Natural killer cell (primary cell): ENCODE results near the gene HS3ST2. TPM values are rescaled to one million over a fixed set of nuclear protein-coding genes. Genes with fewer than 3 reads are reported as not detected.

Source experiments
- ATAC-seq, 3 donors: fragments of 150-1000 bp in 2 of 3; fragments of 200-7000 bp in 1 of 3; cut with Tn5 transposase; 1 replicate in 1 of 3; 2 replicates in 2 of 3; pipeline ENCODE4 v1.10.0; 2021; ENCODE audit warnings: mild to moderate bottlenecking in 2 of 3, moderate library complexity in 2 of 3
- DNase-seq, 2 donors: peaks; one replicate each; pipeline versions ENCODE4 v3.0.0 to v3.0.0-alpha.2; 2013 to 2021; ENCODE audit warnings: mixed read lengths in 1 of 2
- H3K27ac ChIP-seq: one replicate; pipeline ENCODE4 v1.5.1; 2013; ENCODE audit warnings: mild to moderate bottlenecking, low read length
- H3K27me3 ChIP-seq: one replicate; pipeline ENCODE4 v1.6.1; 2013; ENCODE audit warnings: low read length; ENCODE audit not compliant: control insufficient read depth, insufficient read depth
- H3K36me3 ChIP-seq: one replicate; pipeline ENCODE4 v1.6.1; 2013; ENCODE audit warnings: low read length; ENCODE audit not compliant: control insufficient read depth, insufficient read depth
- H3K4me1 ChIP-seq: one replicate; pipeline ENCODE4 v1.6.1; 2013; ENCODE audit warnings: low read length; ENCODE audit not compliant: control insufficient read depth, insufficient read depth
- H3K4me3 ChIP-seq: one replicate; pipeline ENCODE4 v1.5.1; 2013; ENCODE audit warnings: low read length
- H3K9me3 ChIP-seq: one replicate; pipeline ENCODE4 v1.6.1; 2013; ENCODE audit warnings: low read length; ENCODE audit not compliant: control insufficient read depth, insufficient read depth
- H3K27ac Mint-ChIP-seq, 2 donors: one replicate each; pipeline ENCODE4 v1.8.0; 2022; ENCODE audit warnings: mild to moderate bottlenecking in 2 of 2, mixed read lengths in 2 of 2, moderate library complexity in 1 of 2
- H3K27me3 Mint-ChIP-seq, 2 donors: one replicate each; pipeline ENCODE4 v1.8.0; 2022; ENCODE audit warnings: low read depth in 2 of 2, mixed read lengths in 2 of 2
- H3K36me3 Mint-ChIP-seq: one replicate; pipeline ENCODE4 v1.8.0; 2022; ENCODE audit warnings: mixed read lengths
- H3K4me1 Mint-ChIP-seq, 2 donors: one replicate each; pipeline ENCODE4 v1.8.0; 2022; ENCODE audit warnings: mixed read lengths in 2 of 2
- H3K4me3 Mint-ChIP-seq: one replicate; pipeline ENCODE4 v1.8.0; 2022; ENCODE audit warnings: mild to moderate bottlenecking, moderate library complexity, mixed read lengths
- H3K9me3 Mint-ChIP-seq, 2 donors: one replicate each; pipeline ENCODE4 v1.8.0; 2022; ENCODE audit warnings: mixed read lengths in 2 of 2
- WGBS: methylation state at CpG from one replicate; pipeline ENCODE4 v1.1.7; 2013; ENCODE audit warnings: missing lambda C conversion rate; ENCODE audit not compliant: insufficient coverage; 5-methylcytosine and 5-hydroxymethylcytosine counted together
- intact Hi-C: fragments of 100-400 bp; cut with micrococcal nuclease; formaldehyde crosslinking; loops from one replicate; pipeline ENCODE4 v1.14.2; 2022
- total RNA-seq, 4 donors: library from RNA; stranded (reverse); fragments of 120-200 nt in 1 of 4; gene quantifications; one replicate each; pipeline versions ENCODE4 v1.2.3 to v1.2.4, GENCODE V29; 2013 to 2022
- TF ChIP-seq, protein P1 (sequence below): fragments of 200-600 bp; IDR thresholded peaks from one replicate; pipeline ENCODE4 v1.8.0; 2022; ENCODE audit warnings: antibody characterized with exemption

The HS3ST2 gene
- total RNA-seq, 3 donors from 2014 or later (not counting 1 experiment from before 2014, with no cell fraction given): not detected

DNA sequence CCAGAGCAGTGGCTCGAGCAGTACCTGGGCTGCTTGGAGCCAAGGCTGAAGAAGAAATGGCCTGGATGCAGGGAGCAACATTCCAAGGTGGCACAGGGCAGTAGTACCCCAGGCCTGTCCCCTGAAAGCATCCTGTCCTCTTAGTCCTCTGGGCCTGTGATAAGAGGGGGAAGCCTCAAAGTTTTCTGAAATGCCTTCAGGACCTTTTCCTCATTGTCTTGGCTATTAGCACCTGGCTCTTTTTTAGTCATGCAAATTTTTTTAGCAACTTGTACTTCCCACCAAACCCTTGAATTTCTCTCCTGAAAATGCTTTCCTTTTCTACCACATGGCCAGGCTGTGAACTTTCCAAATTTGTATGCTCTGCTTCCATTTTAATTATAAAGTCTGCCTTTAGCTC is 148.9 kb downstream of the HS3ST2 start:
- H3K36me3 Mint-ChIP-seq: no peaks in the 10 kb centered on the region
- H3K4me3 Mint-ChIP-seq: no peak overlapping the region
- no peaks in the 10 kb centered on the region for H3K36me3 ChIP-seq
- intact Hi-C loops: no loop called here
- H3K9me3 Mint-ChIP-seq: no peaks in the 10 kb centered on the region
- H3K27me3 ChIP-seq: no peaks in the 10 kb centered on the region
- H3K9me3 ChIP-seq: no peaks in the 10 kb centered on the region
- no peak overlapping the region for H3K27ac ChIP-seq
- H3K27ac Mint-ChIP-seq: no peak overlapping the region
- no peak overlapping the region for H3K4me3 ChIP-seq
- TF ChIP-seq, protein P1, sequence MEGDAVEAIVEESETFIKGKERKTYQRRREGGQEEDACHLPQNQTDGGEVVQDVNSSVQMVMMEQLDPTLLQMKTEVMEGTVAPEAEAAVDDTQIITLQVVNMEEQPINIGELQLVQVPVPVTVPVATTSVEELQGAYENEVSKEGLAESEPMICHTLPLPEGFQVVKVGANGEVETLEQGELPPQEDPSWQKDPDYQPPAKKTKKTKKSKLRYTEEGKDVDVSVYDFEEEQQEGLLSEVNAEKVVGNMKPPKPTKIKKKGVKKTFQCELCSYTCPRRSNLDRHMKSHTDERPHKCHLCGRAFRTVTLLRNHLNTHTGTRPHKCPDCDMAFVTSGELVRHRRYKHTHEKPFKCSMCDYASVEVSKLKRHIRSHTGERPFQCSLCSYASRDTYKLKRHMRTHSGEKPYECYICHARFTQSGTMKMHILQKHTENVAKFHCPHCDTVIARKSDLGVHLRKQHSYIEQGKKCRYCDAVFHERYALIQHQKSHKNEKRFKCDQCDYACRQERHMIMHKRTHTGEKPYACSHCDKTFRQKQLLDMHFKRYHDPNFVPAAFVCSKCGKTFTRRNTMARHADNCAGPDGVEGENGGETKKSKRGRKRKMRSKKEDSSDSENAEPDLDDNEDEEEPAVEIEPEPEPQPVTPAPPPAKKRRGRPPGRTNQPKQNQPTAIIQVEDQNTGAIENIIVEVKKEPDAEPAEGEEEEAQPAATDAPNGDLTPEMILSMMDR: no peak
- no peaks in the 10 kb centered on the region for H3K4me1 ChIP-seq
- 56% methylated on average over 1 of the region's 1 CpG for WGBS
- ATAC-seq (no peak), DNase-seq (no peak)
- no peaks in the 10 kb centered on the region for H3K4me1 Mint-ChIP-seq
- peaks cover 17 to 25% of the 10 kb centered on the region in 2 donors for H3K27me3 Mint-ChIP-seq
